BLaER1 (cell line): ENCODE measurements around the gene AMFR.

ENCODE experiments used
- H3K27ac ChIP-seq: shearing (Covaris generic); formaldehyde crosslinking; 2 replicates; pipeline ENCODE4 v1.8.1; 2022
- H3K27me3 ChIP-seq: shearing (Covaris generic); formaldehyde crosslinking; 2 replicates; pipeline ENCODE4 v1.8.1; 2022
- H3K36me3 ChIP-seq: shearing (Covaris generic); formaldehyde crosslinking; 2 replicates; pipeline ENCODE4 v1.8.1; 2022
- H3K4me1 ChIP-seq: shearing (Covaris generic); formaldehyde crosslinking; 2 replicates; pipeline ENCODE4 v1.8.1; 2022
- H3K4me2 ChIP-seq: shearing (Covaris generic); formaldehyde crosslinking; 2 replicates; pipeline ENCODE4 v1.8.1; 2022
- H3K4me3 ChIP-seq: shearing (Covaris generic); formaldehyde crosslinking; 2 replicates; pipeline ENCODE4 v1.8.1; 2022
- H3K9ac ChIP-seq: shearing (Covaris generic); formaldehyde crosslinking; 2 replicates; pipeline ENCODE4 v1.8.1; 2022
- H3K9me3 ChIP-seq: shearing (Covaris generic); formaldehyde crosslinking; 2 replicates; pipeline ENCODE4 v1.8.1; 2022
- H4K20me1 ChIP-seq: shearing (Covaris generic); formaldehyde crosslinking; 2 replicates; pipeline ENCODE4 v1.8.1; 2022
- Cebpa-rat ChIP-seq: shearing (Covaris generic); IDR thresholded peaks from 2 replicates; pipeline ENCODE4 v1.8.1; 2022

Gene AMFR

GRCh38 chr16:56365552-56365951, 59.8 kb downstream of the AMFR start:
- Histone ChIP-seq H3K36me3 (peaks cover 89% of the 10 kb centered on the region), H3K27ac (no peak overlapping the region), H3K27me3 (no peaks in the 10 kb centered on the region), H3K4me2 (no peak overlapping the region), H3K9me3 (no peaks in the 10 kb centered on the region), H3K9ac (no peak overlapping the region), H3K4me1 (peaks cover 5% of the 10 kb centered on the region), H4K20me1 (0 out of 2 replicates have a peak, but pooled peaks cover 5% of the 10 kb centered on the region), H3K4me3 (no peak overlapping the region)
- TF ChIP-seq Cebpa-rat: no peak

GRCh38 chr16:56364865-56365264, 60.5 kb downstream of the AMFR start:
- no peak overlapping the region for H3K9ac ChIP-seq
- peaks cover 90% of the 10 kb centered on the region for H3K36me3 ChIP-seq
- no peak overlapping the region for H3K27ac ChIP-seq
- H3K27me3 ChIP-seq: no peaks in the 10 kb centered on the region
- 0 out of 2 replicates have a peak, but pooled peaks cover 5% of the 10 kb centered on the region for H4K20me1 ChIP-seq
- peaks cover 12% of the 10 kb centered on the region for H3K4me1 ChIP-seq
- no peak overlapping the region for H3K4me2 ChIP-seq
- H3K9me3 ChIP-seq: no peaks in the 10 kb centered on the region
- TF ChIP-seq Cebpa-rat: no peak
- no peak overlapping the region for H3K4me3 ChIP-seq

GRCh38 chr16:56363781-56364565, 61.4 kb downstream of the AMFR start:
- peaks cover 82% of the 10 kb centered on the region for H3K36me3 ChIP-seq
- no peaks in the 10 kb centered on the region for H3K27me3 ChIP-seq
- no peak overlapping the region for H3K27ac ChIP-seq
- H3K4me2 ChIP-seq: no peak overlapping the region
- no peaks in the 10 kb centered on the region for H3K9me3 ChIP-seq
- H3K9ac ChIP-seq: no peak overlapping the region
- H4K20me1 ChIP-seq: no peaks in the 10 kb centered on the region
- TF ChIP-seq Cebpa-rat: no peak
- peaks cover 19% of the 10 kb centered on the region for H3K4me1 ChIP-seq
- no peak overlapping the region for H3K4me3 ChIP-seq

GRCh38 chr16:56363181-56363716, 62.1 kb downstream of the AMFR start:
- no peak for TF ChIP-seq Cebpa-rat
- H3K27ac ChIP-seq: no peak overlapping the region
- H3K27me3 ChIP-seq: no peaks in the 10 kb centered on the region
- H3K4me3 ChIP-seq: no peak overlapping the region
- H3K4me2 ChIP-seq: no peak overlapping the region
- no peak overlapping the region for H3K9ac ChIP-seq
- H3K4me1 ChIP-seq: peaks cover 19% of the 10 kb centered on the region
- H4K20me1 ChIP-seq: no peaks in the 10 kb centered on the region
- H3K9me3 ChIP-seq: no peaks in the 10 kb centered on the region
- peaks cover 75% of the 10 kb centered on the region for H3K36me3 ChIP-seq

- Histone ChIP-seq H3K9ac (no peak overlapping the region), H3K36me3 (peaks cover 70% of the 10 kb centered on the region), H3K4me1 (peaks cover 19% of the 10 kb centered on the region), H3K9me3 (no peaks in the 10 kb centered on the region), H4K20me1 (no peaks in the 10 kb centered on the region), H3K4me2 (no peak overlapping the region), H3K27ac (no peak overlapping the region), H3K27me3 (no peaks in the 10 kb centered on the region), H3K4me3 (no peak overlapping the region)
- no peak for TF ChIP-seq Cebpa-rat
Measured at GRCh38 chr16:56362706-56363105, 62.6 kb downstream of the AMFR start.

- Histone ChIP-seq H3K4me1 (peaks cover 24% of the 10 kb centered on the region), H3K4me2 (no peak overlapping the region), H3K9ac (no peak overlapping the region), H3K36me3 (peaks cover 64% of the 10 kb centered on the region), H3K4me3 (no peak overlapping the region), H3K27me3 (no peaks in the 10 kb centered on the region), H3K9me3 (no peaks in the 10 kb centered on the region), H4K20me1 (no peaks in the 10 kb centered on the region), H3K27ac (no peak overlapping the region)
- no peak for TF ChIP-seq Cebpa-rat
Measured at GRCh38 chr16:56362057-56362655, 63.2 kb downstream of the AMFR start.

- Histone ChIP-seq H3K9ac (no peak overlapping the region), H3K4me3 (no peak overlapping the region), H3K9me3 (no peaks in the 10 kb centered on the region), H3K27me3 (no peaks in the 10 kb centered on the region), H3K4me1 (peaks cover 37% of the 10 kb centered on the region), H3K27ac (peak overlapping the region; percentile 34; the same call in 1 of the 2 replicates), H3K36me3 (peaks cover 49% of the 10 kb centered on the region), H4K20me1 (no peaks in the 10 kb centered on the region), H3K4me2 (peak overlapping the region; percentile 49)
- TF ChIP-seq Cebpa-rat: no peak
Measured at GRCh38 chr16:56360117-56361008, 65.0 kb downstream of the AMFR start.

- Histone ChIP-seq H3K9me3 (no peaks in the 10 kb centered on the region), H3K27ac (no peak overlapping the region), H3K9ac (no peak overlapping the region), H3K4me1 (peaks cover 37% of the 10 kb centered on the region), H3K36me3 (peaks cover 24% of the 10 kb centered on the region), H3K27me3 (no peaks in the 10 kb centered on the region), H3K4me3 (no peak overlapping the region), H3K4me2 (peak overlapping the region; percentile 87; the same call in 1 of the 2 replicates), H4K20me1 (no peaks in the 10 kb centered on the region)
- TF ChIP-seq Cebpa-rat: no peak
Measured at GRCh38 chr16:56357765-56358322, 67.5 kb downstream of the AMFR start.

- H3K4me3 ChIP-seq: no peak overlapping the region
Measured at GRCh38 chr16:56357241-56357764, 68.0 kb downstream of the AMFR start.

More at GRCh38 chr16:56357241-56357764, 68.0 kb downstream of the AMFR start:
- Histone ChIP-seq H3K4me1 (peaks cover 37% of the 10 kb centered on the region), H3K36me3 (peaks cover 19% of the 10 kb centered on the region), H4K20me1 (no peaks in the 10 kb centered on the region), H3K27me3 (no peaks in the 10 kb centered on the region), H3K27ac (no peak overlapping the region), H3K9me3 (no peaks in the 10 kb centered on the region), H3K9ac (peak overlapping the region; percentile 63; the same call in 1 of the 2 replicates), H3K4me2 (peak overlapping the region; percentile 87)
- TF ChIP-seq Cebpa-rat: no peak
